NCI-H146 treated with DMSO at 0.1 percent for 48 hours (cell line): ENCODE measurements around the gene PCNT.

Experiments
- DNase-seq: peaks from one replicate; lab custom pipeline; 2025; ENCODE audit not compliant: unreplicated experiment; lab: John Stamatoyannopoulos, UW

PCNT gene

GRCh38 chr21:46475296-46475695, 151.3 kb downstream of the PCNT start:
- no peak for DNase-seq

- no peak for DNase-seq
Measured at GRCh38 chr21:46477765-46478164, 153.8 kb downstream of the PCNT start.

- DNase-seq = no peak
Measured at GRCh38 chr21:46478910-46479309, 155.0 kb downstream of the PCNT start.

- DNase-seq = no peak
Measured at GRCh38 chr21:46480466-46480865, 156.5 kb downstream of the PCNT start.

GRCh38 chr21:46482225-46482845, 158.4 kb downstream of the PCNT start:
- no peak for DNase-seq

- no peak for DNase-seq
Measured at GRCh38 chr21:46482846-46483231, 158.9 kb downstream of the PCNT start.

- DNase-seq = no peak
Measured at GRCh38 chr21:46483300-46484295, 159.6 kb downstream of the PCNT start.

GRCh38 chr21:46486481-46487126, 162.6 kb downstream of the PCNT start:
- DNase-seq = no peak

- DNase-seq = no peak
Measured at GRCh38 chr21:46489162-46489663, 165.3 kb downstream of the PCNT start.

- no peak for DNase-seq
Measured at GRCh38 chr21:46489800-46490199, 165.8 kb downstream of the PCNT start.

- DNase-seq = no peak
Measured at GRCh38 chr21:46491553-46491952, 167.6 kb downstream of the PCNT start.

GRCh38 chr21:46492851-46493250, 168.9 kb downstream of the PCNT start:
- no peak for DNase-seq

GRCh38 chr21:46493828-46494227, 169.9 kb downstream of the PCNT start:
- no peak for DNase-seq
